GM13977 (cell line): ENCODE measurements around the gene ESM1.

ENCODE experiments used
- DNase-seq: peaks from one replicate; pipeline ENCODE4 v3.0.0; 2012; ENCODE audit warnings: low spot score
- CTCF ChIP-seq: IDR thresholded peaks from 2 replicates; pipeline ENCODE4 v1.5.1; 2012; ENCODE audit warnings: mild to moderate bottlenecking, control low read depth; ENCODE audit not compliant: insufficient read depth; ENCODE audit errors: extremely low read depth, missing control alignments
- in situ Hi-C: fragments of 300-500 bp; cut with MboI; formaldehyde crosslinking; loops from one replicate; pipeline ENCODE4 v1.12.0; 2022; ENCODE audit warnings: low sequenced_read_pairs, low pct_unique_long_range_greater_than_20kb, mixed read lengths, inconsistent platforms; ENCODE audit not compliant: unreplicated experiment

Gene ESM1

GRCh38 chr5:54996466-54996865 lies 11.1 kb upstream of the ESM1 start:
- no peak for TF ChIP-seq CTCF
- in situ Hi-C loops = no loop called here
- no peak for DNase-seq

GRCh38 chr5:54995168-54995567 lies 9.8 kb upstream of the ESM1 start:
- no peak for DNase-seq
- in situ Hi-C loops = no loop called here
- TF ChIP-seq CTCF = no peak

GRCh38 chr5:54994628-54995027 lies 9.2 kb upstream of the ESM1 start:
- DNase-seq = no peak
- in situ Hi-C loops = no loop called here
- TF ChIP-seq CTCF = no peak

- DNase-seq = no peak
- in situ Hi-C loops = no loop called here
- TF ChIP-seq CTCF = no peak
Measured at GRCh38 chr5:54993318-54993717, 7.9 kb upstream of the ESM1 start.

GRCh38 chr5:54991416-54991815 lies 6.0 kb upstream of the ESM1 start:
- no peak for DNase-seq
- no peak for TF ChIP-seq CTCF
- in situ Hi-C loops = no loop called here

- no peak for TF ChIP-seq CTCF
- DNase-seq = no peak
- in situ Hi-C loops = no loop called here
Measured at GRCh38 chr5:54990841-54991258, 5.5 kb upstream of the ESM1 start.

- no peak for DNase-seq
- in situ Hi-C loops = no loop called here
- TF ChIP-seq CTCF = no peak
Measured at GRCh38 chr5:54988817-54989216, 3.4 kb upstream of the ESM1 start.
